Caco-2 (cell line): ENCODE results near the gene C1orf21. TPM values are rescaled to one million over a fixed set of nuclear protein-coding genes. Genes with fewer than 3 reads are reported as not detected.

ENCODE experiments used
- BruUV-seq: library from RNA; stranded (reverse); fragments of 400-500 nt; replicated peaks from 2 replicates; lab custom pipeline; 2021; lab: Mats Ljungman, UMichigan
- CTCF ChIA-PET: fragments of 300-600 bp; sonication (Branson Sonifier 250); formaldehyde crosslinking; loops from one replicate; lab custom pipeline; 2022; ENCODE audit warnings: antibody characterized with exemption; lab: Charles Lee
- POLR2A ChIA-PET: fragments of 300-600 bp; sonication (Branson Sonifier 250); formaldehyde crosslinking; loops from one replicate; lab custom pipeline; 2022; ENCODE audit warnings: antibody characterized with exemption; lab: Charles Lee
- DNase-seq, 2 experiments: peaks; one replicate each; pipeline versions ENCODE4 v3.0.0 to v3.0.0-alpha.2; 2020 to 2022
- H3K27me3 ChIP-seq: replicated peaks from 2 replicates; pipeline ENCODE4 v1.6.0; 2011; ENCODE audit warnings: low read length; ENCODE audit not compliant: control insufficient read depth, insufficient read depth
- H3K36me3 ChIP-seq: 2 replicates; pipeline ENCODE4 v1.5.1; 2011; ENCODE audit warnings: low read length; ENCODE audit not compliant: control insufficient read depth, insufficient read depth
- H3K4me1 ChIP-seq: fragments of 250-450 bp; sonication (Bioruptor Pico); 2 replicates; pipeline ENCODE4 v1.5.1; 2020; ENCODE audit warnings: mild to moderate bottlenecking
- H3K4me3 ChIP-seq: 2 replicates; pipeline ENCODE4 v1.5.1; 2011; ENCODE audit warnings: low read depth, mild to moderate bottlenecking, control low read depth, low read length
- H3K9me3 ChIP-seq: fragments of 250-450 bp; sonication (Bioruptor Pico); 2 replicates; pipeline ENCODE4 v1.5.1; 2020; ENCODE audit warnings: mild to moderate bottlenecking, moderate library complexity
- H3K27ac Mint-ChIP-seq: one replicate; pipeline ENCODE4 v1.8.0; 2022; ENCODE audit warnings: mixed read lengths; ENCODE audit not compliant: unreplicated experiment
- H3K27me3 Mint-ChIP-seq: one replicate; pipeline ENCODE4 v1.8.0; 2022; ENCODE audit warnings: mixed read lengths; ENCODE audit not compliant: insufficient read depth, unreplicated experiment
- H3K36me3 Mint-ChIP-seq: one replicate; pipeline ENCODE4 v1.8.0; 2022; ENCODE audit warnings: mild to moderate bottlenecking, mixed read lengths; ENCODE audit not compliant: insufficient read depth, unreplicated experiment
- H3K4me1 Mint-ChIP-seq: one replicate; pipeline ENCODE4 v1.8.0; 2022; ENCODE audit warnings: low read depth, mixed read lengths; ENCODE audit not compliant: unreplicated experiment
- H3K4me3 Mint-ChIP-seq: one replicate; pipeline ENCODE4 v1.8.0; 2022; ENCODE audit warnings: mild to moderate bottlenecking, moderate library complexity, mixed read lengths; ENCODE audit not compliant: unreplicated experiment
- H3K9me3 Mint-ChIP-seq: one replicate; pipeline ENCODE4 v1.8.0; 2022; ENCODE audit warnings: mixed read lengths; ENCODE audit not compliant: unreplicated experiment
- intact Hi-C: fragments of 100-400 bp; cut with micrococcal nuclease; formaldehyde crosslinking; loops from one replicate; pipeline ENCODE4 v1.10.0; 2022; ENCODE audit not compliant: unreplicated experiment
- total RNA-seq: library from RNA; stranded (reverse); gene quantifications from 2 replicates; pipeline ENCODE4 v1.2.3, GENCODE V29; 2022
- TF ChIP-seq, protein P1 (sequence below), 2 experiments: fragments of 200-600 bp in 1 of 2; IDR thresholded peaks; 1 replicate in 1 of 2; 2 replicates in 1 of 2; pipeline versions ENCODE4 v1.5.1 to v1.8.0; 2011 to 2022; ENCODE audit warnings: antibody characterized with exemption in 1 of 2, control low read depth in 1 of 2, inconsistent platforms in 1 of 2, low read depth in 1 of 2, low read length in 1 of 2, mild to moderate bottlenecking in 1 of 2, moderate library complexity in 1 of 2; ENCODE audit not compliant: insufficient read depth in 1 of 2, severe bottlenecking in 1 of 2, unreplicated experiment in 1 of 2

Gene C1orf21
- total RNA-seq, 1 experiment from 2014 or later, result 0.82 TPM

DNA sequence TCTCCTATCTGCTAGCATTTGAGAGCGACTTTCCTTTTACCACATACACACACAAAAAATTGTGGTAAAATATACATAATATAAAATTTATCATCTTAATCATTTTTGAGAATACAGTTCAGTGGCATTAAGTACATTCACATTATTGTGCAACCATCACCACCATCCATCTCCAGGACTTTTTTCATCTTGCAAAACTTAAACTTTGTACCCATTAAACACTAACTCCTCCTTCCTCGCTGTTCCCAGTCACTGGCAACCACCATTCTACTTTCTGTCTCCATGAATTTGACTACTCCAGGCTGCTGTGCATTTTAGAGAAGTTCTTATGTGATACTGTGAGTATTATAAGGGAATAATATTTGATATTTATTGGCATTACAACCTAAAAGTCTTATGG, 181.3 kb downstream of the C1orf21 start:
- H3K36me3 ChIP-seq, result no peaks in the 10 kb centered on the region
- no peaks in the 10 kb centered on the region for H3K4me1 ChIP-seq
- no peaks in the 10 kb centered on the region for H3K4me1 Mint-ChIP-seq
- H3K27me3 ChIP-seq, result no peaks in the 10 kb centered on the region
- no peaks in the 10 kb centered on the region for H3K27me3 Mint-ChIP-seq
- H3K36me3 Mint-ChIP-seq, result no peaks in the 10 kb centered on the region
- intact Hi-C loops, result loop anchor here (5.0 to 10.0 kb wide), 2 partner anchors 493 to 871 kb away; no protein-coding TSS in a partner anchor
- CTCF ChIA-PET, result no interaction called here
- H3K4me3 ChIP-seq, result no peak overlapping the region
- POLR2A ChIA-PET, result no interaction called here
- no peak overlapping the region for H3K27ac Mint-ChIP-seq
- H3K9me3 Mint-ChIP-seq, result no peaks in the 10 kb centered on the region
- no peak for DNase-seq
- TF ChIP-seq, protein P1, sequence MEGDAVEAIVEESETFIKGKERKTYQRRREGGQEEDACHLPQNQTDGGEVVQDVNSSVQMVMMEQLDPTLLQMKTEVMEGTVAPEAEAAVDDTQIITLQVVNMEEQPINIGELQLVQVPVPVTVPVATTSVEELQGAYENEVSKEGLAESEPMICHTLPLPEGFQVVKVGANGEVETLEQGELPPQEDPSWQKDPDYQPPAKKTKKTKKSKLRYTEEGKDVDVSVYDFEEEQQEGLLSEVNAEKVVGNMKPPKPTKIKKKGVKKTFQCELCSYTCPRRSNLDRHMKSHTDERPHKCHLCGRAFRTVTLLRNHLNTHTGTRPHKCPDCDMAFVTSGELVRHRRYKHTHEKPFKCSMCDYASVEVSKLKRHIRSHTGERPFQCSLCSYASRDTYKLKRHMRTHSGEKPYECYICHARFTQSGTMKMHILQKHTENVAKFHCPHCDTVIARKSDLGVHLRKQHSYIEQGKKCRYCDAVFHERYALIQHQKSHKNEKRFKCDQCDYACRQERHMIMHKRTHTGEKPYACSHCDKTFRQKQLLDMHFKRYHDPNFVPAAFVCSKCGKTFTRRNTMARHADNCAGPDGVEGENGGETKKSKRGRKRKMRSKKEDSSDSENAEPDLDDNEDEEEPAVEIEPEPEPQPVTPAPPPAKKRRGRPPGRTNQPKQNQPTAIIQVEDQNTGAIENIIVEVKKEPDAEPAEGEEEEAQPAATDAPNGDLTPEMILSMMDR (IDR thresholded peaks at IDR 0.05; ENCODE audit: insufficient read depth in 1 of 2, low read depth in 1 of 2, low read length in 1 of 2, severe bottlenecking in 1 of 2, unreplicated experiment in 1 of 2), result no peak
- H3K9me3 ChIP-seq, result no peaks in the 10 kb centered on the region
- no TSS peak for BruUV-seq
- H3K4me3 Mint-ChIP-seq, result no peak overlapping the region

DNA sequence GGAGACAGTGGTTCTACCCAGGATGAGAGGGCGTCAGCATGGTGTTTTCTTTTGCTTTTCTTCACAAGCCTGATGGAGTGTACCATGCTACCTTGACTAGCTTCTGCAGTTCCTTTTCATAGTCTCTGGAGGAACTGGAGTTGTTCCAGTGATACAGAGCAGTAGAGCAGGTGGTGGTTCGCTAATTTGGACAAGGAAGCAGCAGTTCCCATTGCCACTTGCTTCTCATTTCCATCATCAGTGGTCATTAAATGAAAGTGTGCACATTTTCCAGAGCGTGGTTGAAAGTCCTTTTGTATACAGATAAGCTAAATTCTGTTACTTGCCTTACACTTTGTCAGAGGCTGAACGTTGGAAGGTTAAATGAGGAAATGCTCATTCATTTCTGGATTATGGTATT, 182.3 kb downstream of the C1orf21 start:
- CTCF ChIA-PET, result no interaction called here
- no peaks in the 10 kb centered on the region for H3K9me3 Mint-ChIP-seq
- TF ChIP-seq, protein P1 (IDR thresholded peaks at IDR 0.05; ENCODE audit: insufficient read depth in 1 of 2, low read depth in 1 of 2, low read length in 1 of 2, severe bottlenecking in 1 of 2, unreplicated experiment in 1 of 2), result no peak
- Histone ChIP-seq H3K36me3 (no peaks in the 10 kb centered on the region), H3K4me1 (no peaks in the 10 kb centered on the region), H3K9me3 (no peaks in the 10 kb centered on the region), H3K4me3 (no peak overlapping the region), H3K27me3 (no peaks in the 10 kb centered on the region)
- no peaks in the 10 kb centered on the region for H3K36me3 Mint-ChIP-seq
- no TSS peak for BruUV-seq
- no peak overlapping the region for H3K27ac Mint-ChIP-seq
- no peak for DNase-seq
- H3K4me3 Mint-ChIP-seq, result no peak overlapping the region
- no peaks in the 10 kb centered on the region for H3K4me1 Mint-ChIP-seq
- H3K27me3 Mint-ChIP-seq, result no peaks in the 10 kb centered on the region
- intact Hi-C loops, result loop anchor here (5.0 to 10.0 kb wide), 2 partner anchors 494 to 872 kb away; no protein-coding TSS in a partner anchor
- POLR2A ChIA-PET, result no interaction called here

DNA sequence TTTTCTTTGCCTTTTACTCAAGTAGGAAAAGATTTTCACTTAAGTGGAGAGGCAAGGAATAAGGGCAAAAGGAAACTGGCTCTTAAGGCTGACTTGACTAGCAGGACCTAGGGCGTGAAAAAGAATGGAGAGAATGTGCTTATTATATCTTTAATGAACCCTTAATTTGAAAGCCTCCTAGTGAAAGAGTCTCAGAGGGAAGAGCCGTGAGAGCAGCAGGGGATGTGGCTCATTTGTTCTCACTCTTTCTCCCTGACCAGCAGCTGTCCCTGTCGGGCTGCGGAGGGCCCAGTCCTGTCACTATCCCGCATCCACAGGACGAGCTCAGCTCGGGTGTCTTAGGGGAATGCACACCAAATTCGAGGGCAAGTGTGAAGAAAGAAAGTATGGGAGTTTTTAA, 187.8 kb downstream of the C1orf21 start:
- intact Hi-C loops, result no loop called here
- Mint-ChIP-seq H3K4me3 (no peak overlapping the region), H3K27me3 (peaks cover 2% of the 10 kb centered on the region), H3K36me3 (no peaks in the 10 kb centered on the region), H3K27ac (no peak overlapping the region), H3K9me3 (no peaks in the 10 kb centered on the region), H3K4me1 (no peaks in the 10 kb centered on the region)
- Histone ChIP-seq H3K4me3 (no peak overlapping the region), H3K9me3 (no peaks in the 10 kb centered on the region), H3K27me3 (no peaks in the 10 kb centered on the region), H3K36me3 (no peaks in the 10 kb centered on the region), H3K4me1 (no peaks in the 10 kb centered on the region)
- TF ChIP-seq, protein P1 (IDR thresholded peaks at IDR 0.05; ENCODE audit: insufficient read depth in 1 of 2, low read depth in 1 of 2, low read length in 1 of 2, severe bottlenecking in 1 of 2, unreplicated experiment in 1 of 2), result no peak
- BruUV-seq, result no TSS peak
- POLR2A ChIA-PET, result no interaction called here
- CTCF ChIA-PET, result no interaction called here
- DNase-seq, result no peak
